Osteocyte (in vitro differentiated cells): Measurements from ENCODE around the gene CARD10. TPM values are rescaled to one million over a fixed set of nuclear protein-coding genes. Genes with fewer than 3 reads are reported as not detected.

Experiments used
- DNase-seq: peaks from one replicate; pipeline ENCODE4 v3.0.0; 2021; ENCODE audit warnings: mixed read lengths; ENCODE audit not compliant: unreplicated experiment; ENCODE audit errors: extremely low spot score
- H3K27ac Mint-ChIP-seq: one replicate; pipeline ENCODE4 v1.8.0; 2021; ENCODE audit warnings: mild to moderate bottlenecking, mixed read lengths; ENCODE audit not compliant: unreplicated experiment
- H3K27me3 Mint-ChIP-seq: one replicate; pipeline ENCODE4 v1.8.0; 2021; ENCODE audit warnings: mixed read lengths; ENCODE audit not compliant: unreplicated experiment
- H3K36me3 Mint-ChIP-seq: one replicate; pipeline ENCODE4 v1.8.0; 2021; ENCODE audit warnings: mixed read lengths; ENCODE audit not compliant: unreplicated experiment
- H3K4me1 Mint-ChIP-seq: one replicate; pipeline ENCODE4 v1.8.0; 2021; ENCODE audit warnings: mixed read lengths; ENCODE audit not compliant: unreplicated experiment
- H3K4me3 Mint-ChIP-seq: one replicate; pipeline ENCODE4 v1.8.0; 2021; ENCODE audit warnings: mild to moderate bottlenecking, moderate library complexity, mixed read lengths; ENCODE audit not compliant: unreplicated experiment
- H3K9me3 Mint-ChIP-seq: one replicate; pipeline ENCODE4 v1.8.0; 2021; ENCODE audit warnings: mixed read lengths; ENCODE audit not compliant: unreplicated experiment
- CTCF ChIP-seq: fragments of 200-600 bp; sonication (generic); IDR thresholded peaks from 2 replicates; pipeline ENCODE4 v1.5.0; 2021; ENCODE audit warnings: antibody characterized with exemption, mild to moderate bottlenecking, moderate library complexity
- total RNA-seq: library from RNA; stranded (reverse); gene quantifications from 2 replicates; pipeline ENCODE4 v1.2.1, GENCODE V29; 2021

The CARD10 gene
- total RNA-seq, 1 donor from 2014 or later, result 31.5 TPM

- Mint-ChIP-seq H3K27ac (peak overlapping the region; percentile 64), H3K9me3 (no peaks in the 10 kb centered on the region), H3K4me1 (peaks cover 55% of the 10 kb centered on the region), H3K4me3 (no peak overlapping the region), H3K27me3 (no peaks in the 10 kb centered on the region), H3K36me3 (peaks cover 15% of the 10 kb centered on the region)
- DNase-seq, result no peak
- TF ChIP-seq CTCF, result no peak
Measured at GRCh38 chr22:37510091-37510490, 9.1 kb downstream of the CARD10 start.

- Mint-ChIP-seq H3K4me3 (peak overlapping the region; percentile 10), H3K9me3 (no peaks in the 10 kb centered on the region), H3K27me3 (no peaks in the 10 kb centered on the region), H3K4me1 (peaks cover 46% of the 10 kb centered on the region), H3K36me3 (peaks cover 15% of the 10 kb centered on the region), H3K27ac (peak overlapping the region; percentile 65)
- TF ChIP-seq CTCF, result no peak
- no peak for DNase-seq
Measured at GRCh38 chr22:37509059-37509860, 10.0 kb downstream of the CARD10 start.

GRCh38 chr22:37508431-37508992 lies 10.7 kb downstream of the CARD10 start:
- H3K4me3 Mint-ChIP-seq, result peak overlapping the region; percentile 10
- TF ChIP-seq CTCF, result no peak
- H3K4me1 Mint-ChIP-seq, result peaks cover 42% of the 10 kb centered on the region
- no peaks in the 10 kb centered on the region for H3K9me3 Mint-ChIP-seq
- peak overlapping the region; percentile 65 for H3K27ac Mint-ChIP-seq
- H3K36me3 Mint-ChIP-seq, result peaks cover 14% of the 10 kb centered on the region
- H3K27me3 Mint-ChIP-seq, result no peaks in the 10 kb centered on the region
- no peak for DNase-seq

GRCh38 chr22:37507731-37508130 lies 11.5 kb downstream of the CARD10 start:
- DNase-seq, result no peak
- Mint-ChIP-seq H3K27ac (no peak overlapping the region), H3K36me3 (peaks cover 16% of the 10 kb centered on the region), H3K9me3 (no peaks in the 10 kb centered on the region), H3K27me3 (no peaks in the 10 kb centered on the region), H3K4me3 (no peak overlapping the region), H3K4me1 (peaks cover 37% of the 10 kb centered on the region)
- no peak for TF ChIP-seq CTCF

GRCh38 chr22:37505989-37506388 lies 13.2 kb downstream of the CARD10 start:
- H3K27ac Mint-ChIP-seq, result peak overlapping the region; percentile 7
- TF ChIP-seq CTCF, result no peak

More at GRCh38 chr22:37505989-37506388, 13.2 kb downstream of the CARD10 start:
- H3K4me1 Mint-ChIP-seq, result peaks cover 40% of the 10 kb centered on the region
- H3K9me3 Mint-ChIP-seq, result no peaks in the 10 kb centered on the region
- H3K36me3 Mint-ChIP-seq, result peaks cover 13% of the 10 kb centered on the region
- no peak overlapping the region for H3K4me3 Mint-ChIP-seq
- no peak for DNase-seq
- H3K27me3 Mint-ChIP-seq, result no peaks in the 10 kb centered on the region
